Measurements from ENCODE around the gene FBXL16.

FBXL16 gene

DNA sequence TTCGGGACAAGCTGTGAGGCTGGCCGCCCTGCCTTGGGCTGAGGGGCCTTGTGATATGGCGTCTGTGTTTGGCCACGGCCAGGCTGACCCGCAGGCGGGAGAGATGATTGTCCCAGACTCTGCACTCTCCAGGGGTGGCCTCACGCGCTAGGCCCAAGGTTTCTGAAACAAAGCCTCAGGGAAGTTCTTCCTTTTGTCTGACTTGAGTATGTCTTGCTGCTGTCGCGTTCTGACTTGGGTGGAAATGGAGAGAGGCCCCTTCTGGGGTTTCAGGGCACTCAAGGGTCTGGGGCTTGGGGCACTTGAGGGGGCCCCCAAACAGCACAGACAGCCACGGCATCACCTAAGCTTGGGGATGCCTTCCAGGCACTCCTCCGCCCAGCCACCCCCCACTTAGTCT, 5.5 kb upstream of the FBXL16 start:
- TF ChIP-seq EZH2phosphoT487 (IDR thresholded peaks at IDR 0.05; ENCODE audit: low read length) = no peak
- TF ChIP-seq EZH2 (optimal IDR thresholded peaks at IDR 0.05; ENCODE audit: low read depth, low read length) = no peak
- TF ChIP-seq CTCF (IDR thresholded peaks at IDR 0.05; ENCODE audit: low read length) = no peak
- no peaks in the 10 kb centered on the region for H4K20me1 ChIP-seq (ENCODE audit: insufficient read depth, low read length)
- H3K27ac ChIP-seq (ENCODE audit: low read length) = no peak overlapping the region
- H3K9me3 ChIP-seq (replicated peaks; ENCODE audit: insufficient read depth, low read length) = no peaks in the 10 kb centered on the region
- no peak overlapping the region for H3K4me3 ChIP-seq (ENCODE audit: low read length)
- no peaks in the 10 kb centered on the region for H3K36me3 ChIP-seq (replicated peaks; ENCODE audit: insufficient read depth, low read length)
- no peaks in the 10 kb centered on the region for H3F3A ChIP-seq (ENCODE audit: insufficient read depth, low read length)
- H3K4me1 ChIP-seq (ENCODE audit: low read length) = peaks cover 7% of the 10 kb centered on the region; the same call in 1 of the 2 replicates
- H3K27me3 ChIP-seq (replicated peaks; ENCODE audit: insufficient read depth, low read length) = peaks cover 46% of the 10 kb centered on the region
- no peaks in the 10 kb centered on the region for H3K9me2 ChIP-seq (replicated peaks; ENCODE audit: insufficient read depth, low read length)
- H3K9ac ChIP-seq (ENCODE audit: low read length) = no peak overlapping the region
- no peaks in the 10 kb centered on the region for H3K79me2 ChIP-seq (ENCODE audit: low read length)
- no peak overlapping the region for H2AFZ ChIP-seq (ENCODE audit: low read length)
- DNase-seq = no peak
- no peak overlapping the region for H3K4me2 ChIP-seq (ENCODE audit: low read depth, low read length)

DNA sequence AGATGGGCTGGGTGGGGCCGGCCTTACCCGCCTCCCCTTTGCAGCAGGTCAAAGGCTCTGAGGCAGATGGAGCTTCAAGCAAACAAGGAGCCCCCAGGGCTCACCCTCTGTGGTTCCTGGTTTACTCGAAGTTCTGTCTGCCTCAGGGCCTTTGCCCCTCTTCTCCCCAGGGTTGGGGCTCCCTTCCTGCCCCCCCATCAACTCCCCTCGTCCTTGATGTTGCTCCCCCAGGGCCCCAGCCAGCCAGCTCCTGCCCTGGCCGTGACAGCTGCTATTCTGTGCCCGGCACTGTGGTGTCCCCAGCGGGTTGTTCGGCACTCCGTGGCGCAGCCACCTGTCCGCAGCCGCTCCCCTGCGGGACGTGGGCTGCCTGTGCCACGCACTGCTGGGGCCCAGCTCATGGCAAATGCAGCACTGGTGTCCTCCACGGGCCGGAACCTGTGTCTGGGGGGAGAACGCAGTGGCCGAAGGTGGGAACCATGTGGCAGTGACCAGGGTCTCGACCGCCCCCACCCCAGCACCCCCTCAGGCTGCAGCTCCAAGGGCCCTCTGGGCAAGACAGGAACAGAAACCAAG, 5.0 kb upstream of the FBXL16 start:
- Histone ChIP-seq H3K9ac (ENCODE audit: low read length) (no peak overlapping the region), H3F3A (ENCODE audit: insufficient read depth, low read length) (no peaks in the 10 kb centered on the region)

DNA sequence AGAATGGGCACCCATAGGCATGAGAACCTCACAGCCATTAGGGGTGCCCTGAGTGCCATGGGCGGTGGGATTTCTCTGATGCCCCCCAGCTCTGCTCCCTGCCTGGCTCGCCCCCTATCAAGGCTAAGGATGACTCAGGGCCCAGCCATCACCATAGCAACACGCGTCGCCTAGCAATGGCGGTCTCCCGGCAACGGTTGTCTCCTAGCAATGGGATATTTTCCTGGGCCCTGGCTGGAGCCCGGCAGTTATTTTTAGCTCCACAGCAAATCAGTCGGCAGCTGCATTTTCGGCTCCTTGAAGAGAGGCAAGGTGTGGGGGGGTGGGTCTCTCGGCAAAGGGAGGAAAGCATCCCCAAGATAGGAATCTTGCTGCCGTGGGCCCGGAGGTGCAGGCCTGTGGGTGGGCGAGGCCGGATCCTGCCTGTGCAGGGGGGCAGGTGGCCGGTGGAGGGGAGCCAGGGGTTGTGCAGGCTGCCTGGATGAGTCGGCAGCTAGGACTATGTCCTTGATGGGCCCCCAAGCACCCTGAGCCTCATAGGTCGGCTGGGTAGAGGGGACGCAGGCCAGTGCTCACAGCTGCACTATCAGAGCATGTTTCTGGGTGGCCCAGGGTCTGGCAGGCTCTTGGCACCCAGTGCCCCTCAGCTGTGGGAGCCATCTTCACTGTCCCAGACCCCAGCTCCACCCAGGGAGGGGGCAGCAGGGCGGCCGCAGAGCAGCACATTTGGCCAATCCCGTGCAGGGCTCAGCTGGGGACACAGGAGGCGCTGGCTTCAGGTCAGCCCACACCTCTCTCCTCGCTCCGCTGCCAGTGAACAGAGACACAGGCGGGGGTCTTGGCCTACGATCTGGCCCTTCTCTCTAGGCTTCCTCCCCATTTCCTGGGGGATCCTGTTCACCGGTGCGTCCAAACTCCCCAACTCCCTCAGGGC, 4.2 kb upstream of the FBXL16 start:
- Histone ChIP-seq H3F3A (ENCODE audit: insufficient read depth, low read length) (no peaks in the 10 kb centered on the region), H3K4me3 (ENCODE audit: low read length) (no peak overlapping the region), H3K9me3 (replicated peaks; ENCODE audit: insufficient read depth, low read length) (no peaks in the 10 kb centered on the region), H4K20me1 (ENCODE audit: insufficient read depth, low read length) (no peaks in the 10 kb centered on the region), H2AFZ (ENCODE audit: low read length) (no peak overlapping the region), H3K9me2 (replicated peaks; ENCODE audit: insufficient read depth, low read length) (no peaks in the 10 kb centered on the region), H3K36me3 (replicated peaks; ENCODE audit: insufficient read depth, low read length) (no peaks in the 10 kb centered on the region), H3K4me1 (ENCODE audit: low read length) (peaks cover 7% of the 10 kb centered on the region; the same call in 1 of the 2 replicates), H3K4me2 (ENCODE audit: low read depth, low read length) (no peak overlapping the region), H3K27ac (ENCODE audit: low read length) (no peak overlapping the region), H3K9ac (ENCODE audit: low read length) (no peak overlapping the region), H3K79me2 (ENCODE audit: low read length) (no peaks in the 10 kb centered on the region), H3K27me3 (replicated peaks; ENCODE audit: insufficient read depth, low read length) (peaks cover 49% of the 10 kb centered on the region)
- DNase-seq = no peak
- TF ChIP-seq EZH2 (optimal IDR thresholded peaks at IDR 0.05; ENCODE audit: low read depth, low read length) (no peak), CTCF (IDR thresholded peaks at IDR 0.05; ENCODE audit: low read length) (no peak), EZH2phosphoT487 (IDR thresholded peaks at IDR 0.05; ENCODE audit: low read length) (no peak)

More for the DNA sequence above, 5.0 kb upstream of the FBXL16 start:
- Histone ChIP-seq H3K4me2 (ENCODE audit: low read depth, low read length) (no peak overlapping the region), H3K36me3 (replicated peaks; ENCODE audit: insufficient read depth, low read length) (no peaks in the 10 kb centered on the region), H3K79me2 (ENCODE audit: low read length) (no peaks in the 10 kb centered on the region), H3K9me2 (replicated peaks; ENCODE audit: insufficient read depth, low read length) (no peaks in the 10 kb centered on the region), H2AFZ (ENCODE audit: low read length) (no peak overlapping the region), H3K4me1 (ENCODE audit: low read length) (peaks cover 7% of the 10 kb centered on the region; the same call in 1 of the 2 replicates), H3K9me3 (replicated peaks; ENCODE audit: insufficient read depth, low read length) (no peaks in the 10 kb centered on the region), H4K20me1 (ENCODE audit: insufficient read depth, low read length) (no peaks in the 10 kb centered on the region), H3K27me3 (replicated peaks; ENCODE audit: insufficient read depth, low read length) (peaks cover 46% of the 10 kb centered on the region), H3K27ac (ENCODE audit: low read length) (no peak overlapping the region), H3K4me3 (ENCODE audit: low read length) (no peak overlapping the region)
- no peak for DNase-seq
- TF ChIP-seq CTCF (IDR thresholded peaks at IDR 0.05; ENCODE audit: low read length) (no peak), EZH2phosphoT487 (IDR thresholded peaks at IDR 0.05; ENCODE audit: low read length) (no peak), EZH2 (optimal IDR thresholded peaks at IDR 0.05; ENCODE audit: low read depth, low read length) (no peak)
